GM19043 (cell line): ENCODE data around the gene PACRG.

Source experiments
- ATAC-seq: cut with Tn5 transposase; IDR thresholded peaks from one replicate; pipeline ENCODE4 v1.9.1; 2021; ENCODE audit warnings: low read depth; ENCODE audit not compliant: unreplicated experiment

Gene PACRG

GRCh38 chr6:163165155-163165910 is 437.6 kb downstream of the PACRG start:
- no peak for ATAC-seq

- ATAC-seq = no peak
These were observed 438.1 kb downstream of the PACRG start for GRCh38 chr6:163165922-163166321.

GRCh38 chr6:163166507-163166906 is 438.7 kb downstream of the PACRG start:
- ATAC-seq = no peak

GRCh38 chr6:163169521-163169920 is 441.7 kb downstream of the PACRG start:
- ATAC-seq = no peak

- peak; percentile 78 for ATAC-seq
These were observed 442.6 kb downstream of the PACRG start for GRCh38 chr6:163170294-163170883.

- no peak for ATAC-seq
These were observed 446.0 kb downstream of the PACRG start for GRCh38 chr6:163173741-163174140.

- ATAC-seq = no peak
These were observed 447.5 kb downstream of the PACRG start for GRCh38 chr6:163175301-163175700.

GRCh38 chr6:163176097-163176496 is 448.3 kb downstream of the PACRG start:
- ATAC-seq = no peak

GRCh38 chr6:163177007-163177406 is 449.2 kb downstream of the PACRG start:
- no peak for ATAC-seq

- no peak for ATAC-seq
These were observed 450.2 kb downstream of the PACRG start for GRCh38 chr6:163177892-163178420.

- no peak for ATAC-seq
These were observed 451.3 kb downstream of the PACRG start for GRCh38 chr6:163179061-163179460.

GRCh38 chr6:163179721-163180120 is 451.9 kb downstream of the PACRG start:
- no peak for ATAC-seq

GRCh38 chr6:163180874-163181541 is 453.2 kb downstream of the PACRG start:
- no peak for ATAC-seq

GRCh38 chr6:163181666-163182180 is 453.9 kb downstream of the PACRG start:
- ATAC-seq = no peak

GRCh38 chr6:163182696-163183095 is 454.9 kb downstream of the PACRG start:
- ATAC-seq = no peak

GRCh38 chr6:163183806-163184205 is 456.0 kb downstream of the PACRG start:
- ATAC-seq = no peak

- ATAC-seq = no peak
These were observed 458.0 kb downstream of the PACRG start for GRCh38 chr6:163185744-163186143.

GRCh38 chr6:163186527-163186926 is 458.8 kb downstream of the PACRG start:
- ATAC-seq = no peak

- ATAC-seq = no peak
These were observed 459.4 kb downstream of the PACRG start for GRCh38 chr6:163187201-163187600.

- ATAC-seq = no peak
These were observed 459.8 kb downstream of the PACRG start for GRCh38 chr6:163187606-163188005.

- ATAC-seq = no peak
These were observed 461.0 kb downstream of the PACRG start for GRCh38 chr6:163188746-163189145.
